Measurements from ENCODE around the gene TIPIN. TPM values are rescaled to one million over a fixed set of nuclear protein-coding genes. Genes with fewer than 3 reads are reported as not detected.
"Not testable (repeated sequence)": the region's sequence is repeated elsewhere in the genome, so short reads cannot be mapped to it uniquely, and the experiment has no call there.

The TIPIN gene
- total and polyA plus RNA-seq, 11 donors, result 1.9 to 6.2 (median 3.8) TPM

DNA sequence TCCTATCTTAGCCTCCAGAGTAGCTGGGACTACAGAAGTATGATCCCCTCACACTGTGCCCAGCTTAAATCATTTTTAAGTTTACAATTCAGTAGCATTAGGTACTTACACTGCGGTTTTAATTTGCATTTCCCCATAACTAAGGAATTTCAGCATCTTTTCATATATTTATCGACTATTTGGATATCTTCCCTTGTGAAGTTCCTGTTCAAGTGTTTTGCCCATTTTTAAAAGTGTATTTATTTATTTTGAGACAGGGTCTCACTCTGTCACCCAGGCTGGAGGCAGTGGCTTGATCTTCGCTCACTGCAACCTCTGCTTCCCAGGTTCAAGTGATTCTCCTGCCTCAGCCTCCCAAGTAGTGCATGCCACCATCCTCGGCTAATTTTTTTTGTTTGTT is 17.7 kb upstream of the TIPIN start:
- ATAC-seq, result no peak
- H3K4me1 ChIP-seq, result peaks cover 0 to 15% (median 4%) of the 10 kb centered on the region in 12 donors
- no peaks in the 10 kb centered on the region for H3K27me3 ChIP-seq
- no peak for TF ChIP-seq CTCF (IDR thresholded peaks at IDR 0.05)
- no peak for TF ChIP-seq POLR2A (IDR thresholded peaks at IDR 0.05)
- H3K36me3 ChIP-seq, result no peaks in the 10 kb centered on the region
- no peak for DNase-seq
- no peak overlapping the region for H3K4me3 ChIP-seq
- peaks cover 0 to 14% (median 7%) of the 10 kb centered on the region in 12 donors for H3K9me3 ChIP-seq
- no peak overlapping the region for H3K27ac ChIP-seq
- intact Hi-C loops (cut with DNase I), result no loop called here
- WGBS, 4 donors, result 84 to 98% (median 97%) methylated on average over 4 of the region's 4 CpGs

DNA sequence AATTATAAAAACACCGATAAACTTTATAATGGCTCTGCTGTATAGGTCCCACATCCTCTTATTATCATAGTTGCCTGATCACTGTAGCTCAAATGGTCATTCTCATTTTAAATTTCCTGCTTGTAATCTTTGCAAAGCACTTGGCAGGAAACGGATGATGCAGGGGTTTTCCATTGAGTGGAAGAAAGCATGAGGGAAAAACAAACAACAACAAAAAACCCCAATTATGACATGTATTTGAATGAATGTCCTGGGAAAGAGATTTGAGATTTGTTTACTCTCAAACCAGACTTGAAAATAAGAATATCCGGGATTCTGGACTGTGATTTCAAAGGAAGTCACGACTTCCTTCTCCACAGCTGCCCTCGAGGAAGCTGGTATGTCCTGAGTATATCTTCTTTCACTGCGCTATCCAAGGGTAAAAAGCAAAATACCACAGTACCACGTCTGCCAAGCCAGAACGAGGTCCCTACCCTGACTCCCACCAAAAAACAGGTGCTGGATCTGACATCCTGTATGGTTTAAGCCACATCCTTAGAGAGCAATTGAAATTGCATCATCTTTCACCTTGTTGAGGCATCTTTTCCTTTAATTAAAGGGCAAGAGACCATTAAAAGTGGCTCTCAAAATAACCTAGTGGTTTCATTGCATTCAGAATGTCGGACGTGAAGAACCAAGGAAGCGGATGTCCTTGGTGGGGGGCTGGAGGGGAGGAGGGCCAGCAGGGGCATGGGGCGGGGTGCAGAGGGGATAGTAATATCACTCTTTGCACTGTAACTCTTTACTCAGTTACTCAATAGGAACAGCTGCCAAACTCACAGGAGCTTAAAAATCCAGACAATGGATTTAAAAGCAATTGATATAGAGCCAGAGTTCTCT is 13.5 kb upstream of the TIPIN start:
- Histone ChIP-seq H3K4me1 (peaks cover 0 to 15% (median 4%) of the 10 kb centered on the region in 12 donors), H3K36me3 (no peaks in the 10 kb centered on the region), H3K4me3 (peak overlapping the region in 11 of 12 donors; percentile 14 to 59 (median 43)), H3K27me3 (no peaks in the 10 kb centered on the region), H3K27ac (peak overlapping the region; percentile 40 to 88 (median 76)), H3K9me3 (peaks cover 0 to 14% (median 7%) of the 10 kb centered on the region in 12 donors)
- TF ChIP-seq CTCF (IDR thresholded peaks at IDR 0.05) (no peak), POLR2A (IDR thresholded peaks at IDR 0.05) (no peak)
- DNase-seq (no peak), ATAC-seq (peak in 3 of 4 donors; percentile 31 to 43 (median 42))
- 23 to 28% (median 25%) methylated on average over 12 of the region's 12 CpGs for WGBS, 4 donors
- intact Hi-C loops (cut with DNase I), result no loop called here

- no peak for ATAC-seq
- Histone ChIP-seq H3K27ac (no peak overlapping the region), H3K36me3 (no peaks in the 10 kb centered on the region), H3K27me3 (no peaks in the 10 kb centered on the region), H3K4me1 (peaks cover 0 to 11% (median 2%) of the 10 kb centered on the region in 12 donors), H3K4me3 (no peak overlapping the region), H3K9me3 (no peaks in the 10 kb centered on the region)
- intact Hi-C loops (cut with DNase I), result no loop called here
- TF ChIP-seq POLR2A (IDR thresholded peaks at IDR 0.05), result no peak
- no peak for TF ChIP-seq CTCF (IDR thresholded peaks at IDR 0.05)
- DNase-seq, result no peak
- 84 to 86% (median 85%) methylated on average over 3 of the region's 3 CpGs for WGBS, 4 donors
Measured at GRCh38 chr15:66364944-66365528, 8.6 kb upstream of the TIPIN start.

DNA sequence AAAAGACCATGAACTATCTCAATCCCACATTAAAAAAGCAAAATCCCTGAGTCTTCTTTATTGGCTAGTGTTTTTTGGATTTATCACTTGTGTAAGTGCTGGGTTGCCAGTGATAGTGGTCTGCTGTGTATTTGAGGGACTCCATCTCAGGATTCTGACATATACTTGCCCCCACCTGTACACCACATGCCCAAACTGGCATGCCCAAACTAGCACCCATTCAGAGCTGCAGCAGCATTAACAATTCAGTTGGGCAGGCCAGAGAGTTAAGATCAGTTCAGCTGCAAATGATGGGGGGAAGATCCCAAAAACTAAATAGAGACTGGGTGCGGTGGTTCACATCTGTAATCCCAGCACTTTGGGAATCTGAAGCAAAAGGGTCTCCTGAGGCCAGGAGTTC is 6.3 kb upstream of the TIPIN start:
- no peak for ATAC-seq
- WGBS, 4 donors, result 95 to 100% (median 100%) methylated on average over 1 of the region's 1 CpG
- Histone ChIP-seq H3K27ac (peak overlapping the region in 1 of 12 donors; percentile 74), H3K36me3 (no peaks in the 10 kb centered on the region), H3K9me3 (no peaks in the 10 kb centered on the region), H3K4me3 (no peak overlapping the region), H3K27me3 (no peaks in the 10 kb centered on the region), H3K4me1 (peaks cover 0 to 4% (median 0%) of the 10 kb centered on the region in 12 donors)
- intact Hi-C loops (cut with DNase I), result no loop called here
- TF ChIP-seq POLR2A (IDR thresholded peaks at IDR 0.05) (no peak), CTCF (IDR thresholded peaks at IDR 0.05) (no peak)
- no peak for DNase-seq

DNA sequence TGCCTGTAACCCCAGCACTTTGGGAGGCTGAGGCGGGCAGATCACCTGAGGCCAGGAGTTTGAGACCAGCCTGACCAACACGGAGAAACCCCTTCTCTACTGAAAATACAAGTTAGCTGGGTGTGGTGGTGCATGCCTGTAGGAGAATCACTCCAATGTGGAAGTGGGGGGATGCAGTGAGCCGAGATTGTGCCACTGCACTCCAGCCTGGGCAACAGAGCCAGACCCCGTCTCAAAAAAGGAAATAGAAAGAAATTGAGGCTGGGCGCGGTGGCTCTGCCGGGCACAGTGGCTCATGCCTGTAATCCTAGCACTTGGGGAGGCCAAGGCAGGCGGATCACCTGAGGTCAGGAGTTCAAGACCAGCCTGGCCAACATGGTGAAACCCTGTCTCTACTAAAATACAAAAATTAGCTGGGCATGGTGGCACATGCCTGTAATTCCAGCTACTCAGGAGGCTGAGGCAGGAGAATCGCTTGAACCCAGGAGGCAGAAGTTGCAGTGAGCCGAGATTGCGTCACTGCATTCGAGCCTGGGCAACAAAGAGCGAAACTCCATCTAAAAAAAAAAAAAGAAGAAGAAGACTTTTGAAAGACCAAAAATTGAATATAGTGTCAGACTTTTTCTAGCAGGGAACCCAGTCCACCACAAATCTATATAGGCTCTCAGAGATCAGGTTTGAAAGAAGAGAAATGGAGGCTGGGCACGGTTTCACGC is 5.4 kb upstream of the TIPIN start:
- H3K4me1 ChIP-seq; ATAC-seq; H3K9me3 ChIP-seq; intact Hi-C loops (cut with DNase I); H3K4me3 ChIP-seq; H3K36me3 ChIP-seq; DNase-seq; H3K27me3 ChIP-seq: not testable (repeated sequence)
- 83 to 87% (median 85%) methylated on average over 15 of the region's 15 CpGs for WGBS, 4 donors
- H3K27ac ChIP-seq, result peak overlapping the region in 1 of 12 donors; percentile 74
